Measurements from ENCODE around the gene P2RX2.

GRCh38 chr12:132614029-132614428 lies 4.5 kb upstream of the P2RX2 start:
- TF ChIP-seq, protein P1, sequence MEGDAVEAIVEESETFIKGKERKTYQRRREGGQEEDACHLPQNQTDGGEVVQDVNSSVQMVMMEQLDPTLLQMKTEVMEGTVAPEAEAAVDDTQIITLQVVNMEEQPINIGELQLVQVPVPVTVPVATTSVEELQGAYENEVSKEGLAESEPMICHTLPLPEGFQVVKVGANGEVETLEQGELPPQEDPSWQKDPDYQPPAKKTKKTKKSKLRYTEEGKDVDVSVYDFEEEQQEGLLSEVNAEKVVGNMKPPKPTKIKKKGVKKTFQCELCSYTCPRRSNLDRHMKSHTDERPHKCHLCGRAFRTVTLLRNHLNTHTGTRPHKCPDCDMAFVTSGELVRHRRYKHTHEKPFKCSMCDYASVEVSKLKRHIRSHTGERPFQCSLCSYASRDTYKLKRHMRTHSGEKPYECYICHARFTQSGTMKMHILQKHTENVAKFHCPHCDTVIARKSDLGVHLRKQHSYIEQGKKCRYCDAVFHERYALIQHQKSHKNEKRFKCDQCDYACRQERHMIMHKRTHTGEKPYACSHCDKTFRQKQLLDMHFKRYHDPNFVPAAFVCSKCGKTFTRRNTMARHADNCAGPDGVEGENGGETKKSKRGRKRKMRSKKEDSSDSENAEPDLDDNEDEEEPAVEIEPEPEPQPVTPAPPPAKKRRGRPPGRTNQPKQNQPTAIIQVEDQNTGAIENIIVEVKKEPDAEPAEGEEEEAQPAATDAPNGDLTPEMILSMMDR (conservative IDR thresholded peaks at IDR 0.05 in 1 of 2, IDR thresholded peaks at IDR 0.05 in 1 of 2; ENCODE audit: low read depth in 1 of 2, low read length in 2 of 2), result no peak
- no peak for TF ChIP-seq EZH2 (IDR thresholded peaks at IDR 0.05; ENCODE audit: low read length, missing control alignments)

Data from fibroblast of lung (primary cell).